K562 (cell line): ENCODE results near the gene SIM2. TPM values are rescaled to one million over a fixed set of nuclear protein-coding genes. Genes with fewer than 3 reads are reported as not detected.

Source experiments
- ATAC-seq: fragments of 200-7000 bp; cut with Tn5 transposase; 3 replicates; pipeline ENCODE4 v1.9.1; 2020; ENCODE audit warnings: moderate library complexity
- BruUV-seq: library from RNA; stranded (reverse); fragments of 400-500 nt; replicated peaks from 2 replicates; lab custom pipeline; 2021; lab: Mats Ljungman, UMichigan
- CTCF ChIA-PET: fragments of 300-600 bp; formaldehyde crosslinking; extraction: SDS; loops from one replicate; lab custom pipeline; 2021; ENCODE audit warnings: low intra/inter-chr PET ratio; lab: Yijun Ruan, JAX
- POLR2A ChIA-PET: fragments of 300-600, 350-650 bp; sonication (Branson Sonifier 250); formaldehyde crosslinking; extraction: SDS; loops from one replicate; lab custom pipeline; 2021; ENCODE audit warnings: antibody characterized with exemption, inconsistent platforms; lab: Yijun Ruan, JAX
- DNase-seq, 4 experiments: peaks; one replicate each; pipeline versions ENCODE4 v3.0.0 to v3.0.0-alpha.2; 2011 to 2018; ENCODE audit warnings: low spot score in 3 of 4, mixed read lengths in 3 of 4; ENCODE audit errors: extremely low read depth in 1 of 4
- FAIRE-seq: peaks from 2 replicates; lab custom pipeline; 2011; peaks lifted over from hg19 to GRCh38; lab: Jason Lieb, UNC
- H2AFZ ChIP-seq: 2 replicates; pipeline ENCODE4 v1.6.0; 2011; ENCODE audit warnings: low read depth, low read length, control low read depth, inconsistent platforms
- H3K27ac ChIP-seq: fragments of 200-600 bp; 3 replicates; pipeline ENCODE4 v1.8.0; 2011; ENCODE audit warnings: low read depth, mild to moderate bottlenecking, control low read depth, inconsistent platforms, low read length, moderate library complexity, mixed read lengths; ENCODE audit errors: extremely low read depth
- H3K27me3 ChIP-seq, 2 experiments: fragments of 300-600 bp in 1 of 2; 2 replicates in 1 of 2; 3 replicates in 1 of 2; pipeline versions ENCODE4 v1.6.0 to v1.8.0; 2011; ENCODE audit warnings: inconsistent platforms in 2 of 2, low read length in 2 of 2, mild to moderate bottlenecking in 1 of 2, mixed read lengths in 1 of 2, moderate library complexity in 1 of 2; ENCODE audit not compliant: control insufficient read depth in 2 of 2, insufficient read depth in 2 of 2
- H3K36me3 ChIP-seq: fragments of 300-600 bp; 3 replicates; pipeline ENCODE4 v1.8.0; 2011; ENCODE audit warnings: mild to moderate bottlenecking, low read length, inconsistent platforms; ENCODE audit not compliant: control insufficient read depth, insufficient read depth
- H3K4me1 ChIP-seq, 2 experiments: fragments of 200-600 bp in 1 of 2; replicated peaks in 1 of 2; 2 replicates in 1 of 2; 3 replicates in 1 of 2; pipeline versions ENCODE4 v1.5.1 to v1.8.0; 2011; ENCODE audit warnings: inconsistent platforms in 2 of 2, low read length in 2 of 2, mild to moderate bottlenecking in 1 of 2, mixed read lengths in 1 of 2, moderate library complexity in 1 of 2; ENCODE audit not compliant: control insufficient read depth in 2 of 2, insufficient read depth in 2 of 2
- H3K4me2 ChIP-seq: 2 replicates; pipeline ENCODE4 v1.6.1; 2011; ENCODE audit warnings: low read length, control low read depth, inconsistent platforms, mixed read lengths; ENCODE audit not compliant: insufficient read depth
- H3K4me3 ChIP-seq: fragments of 200-600 bp; sonication (generic), shearing (Covaris generic); 2 replicates; pipeline ENCODE4 v1.5.1; 2016; ENCODE audit warnings: control low read depth, inconsistent platforms
- H3K79me2 ChIP-seq: fragments of 200-600 bp; 3 replicates; pipeline ENCODE4 v1.8.0; 2011; ENCODE audit warnings: low read length, inconsistent platforms; ENCODE audit not compliant: control insufficient read depth, insufficient read depth
- H3K9ac ChIP-seq, 2 experiments: 2 replicates each; pipeline versions ENCODE4 v1.6.0 to v1.6.1; 2011; ENCODE audit warnings: low read depth in 2 of 2, low read length in 2 of 2, control low read depth in 1 of 2, inconsistent platforms in 1 of 2, mild to moderate bottlenecking in 1 of 2, mixed read lengths in 1 of 2; ENCODE audit not compliant: insufficient read depth in 1 of 2
- H3K9me1 ChIP-seq: one replicate; pipeline ENCODE4 v1.6.0; 2011; ENCODE audit warnings: inconsistent platforms, mild to moderate bottlenecking, low read length, moderate library complexity; ENCODE audit not compliant: control insufficient read depth, insufficient read depth
- H3K9me3 ChIP-seq: replicated peaks from 2 replicates; pipeline ENCODE4 v1.5.1; 2011; ENCODE audit warnings: low read depth, low read length, inconsistent platforms; ENCODE audit not compliant: control insufficient read depth, insufficient read depth
- H4K20me1 ChIP-seq: replicated peaks from 2 replicates; pipeline ENCODE4 v1.6.1; 2011; ENCODE audit warnings: low read length, inconsistent platforms, mixed read lengths; ENCODE audit not compliant: control insufficient read depth, insufficient read depth
- CBX1 ChIP-seq: sonication (generic); IDR thresholded peaks from 2 replicates; pipeline ENCODE4 v1.6.1; 2016; ENCODE audit warnings: antibody characterized with exemption, low read depth, mild to moderate bottlenecking
- DDX20 ChIP-seq: fragments of 450-650 bp; IDR thresholded peaks from 2 replicates; pipeline ENCODE4 v1.6.1; 2016; ENCODE audit warnings: missing genetic modification characterization, low read depth, mild to moderate bottlenecking, missing compliant biosample characterization, moderate library complexity
- GTF2F1 ChIP-seq: IDR thresholded peaks from 2 replicates; pipeline ENCODE4 v1.6.1; 2011; ENCODE audit warnings: low read depth, low read length, improper control_type of control experiment
- NBN ChIP-seq: fragments of 450-650 bp; IDR thresholded peaks from 2 replicates; pipeline ENCODE4 v1.6.1; 2016; ENCODE audit warnings: low read depth, mild to moderate bottlenecking
- PCBP1 ChIP-seq: fragments of 200-400 bp; formaldehyde crosslinking; IDR thresholded peaks from 2 replicates; pipeline ENCODE4 v1.6.1; 2018; ENCODE audit warnings: mild to moderate bottlenecking, low read depth, low read length; ENCODE audit not compliant: poor library complexity, severe bottlenecking
- SIN3A ChIP-seq, 2 experiments: fragments of 150-350 bp in 1 of 2; IDR thresholded peaks; 2 replicates each; pipeline ENCODE4 v1.6.1; 2011 to 2016; ENCODE audit warnings: borderline replicate concordance in 2 of 2, low read depth in 2 of 2, low read length in 2 of 2, mild to moderate bottlenecking in 2 of 2, moderate library complexity in 2 of 2; ENCODE audit not compliant: control insufficient read depth in 1 of 2
- TBP ChIP-seq: optimal IDR thresholded peaks from 2 replicates; pipeline ENCODE3; 2011; ENCODE audit warnings: low read depth, low read length, improper control_type of control experiment
- ZNF174 ChIP-seq: fragments of 250-450 bp; sonication (Bioruptor Pico); IDR thresholded peaks from 2 replicates; pipeline ENCODE4 v1.4.0; 2020; ENCODE audit warnings: mild to moderate bottlenecking
- WGBS: fragments of 100-300 bp; shearing (Covaris generic); methylation state at CpG from one replicate; pipeline ENCODE4 v1.1.6; 2016; ENCODE audit warnings: low coverage, mixed read lengths; ENCODE audit not compliant: insufficient coverage; ENCODE audit errors: missing lambda C conversion rate; 5-methylcytosine and 5-hydroxymethylcytosine counted together
- in situ Hi-C: fragments of 300-500 bp; cut with MboI; formaldehyde crosslinking; loops from 4 replicates; pipeline ENCODE4 v1.15.0; 2018; ENCODE audit warnings: inconsistent platforms, mixed read lengths
- intact Hi-C: fragments of 100-400 bp; cut with micrococcal nuclease; formaldehyde crosslinking; loops from 2 replicates; pipeline ENCODE4 v1.14.2; 2022
- polyA plus RNA-seq, 8 experiments: library from polyadenylated mRNA; depleted of rRNA in 4 of 8; stranded (reverse) in 5 of 8; unstranded in 3 of 8; fragments of >200 nt; fragmentation: Nextera tagmentation in 2 of 8; fragmentation: Illumina TruSeq in 1 of 8; extraction: Ambion mirVana in 2 of 8; extraction: Trizol in 1 of 8; gene quantifications; 2 replicates each; pipeline versions ENCODE4 v1.2.1 to v1.2.3, GENCODE V29; 2011 to 2014; ENCODE audit warnings: inconsistent platforms in 1 of 8, missing spikeins in 1 of 8
- total RNA-seq, 7 experiments: library from RNA; depleted of rRNA in 6 of 7; stranded (reverse); fragments of >200 nt in 6 of 7; fragmentation: Illumina TruSeq in 2 of 7; extraction: Trizol in 2 of 7; gene quantifications; 2 replicates each; pipeline versions ENCODE4 v1.2.1 to v1.2.3, GENCODE V29; 2011 to 2021; ENCODE audit warnings: low replicate concordance in 1 of 7
- TF ChIP-seq, protein P1 (sequence below): fragments of 450-650 bp; IDR thresholded peaks from 2 replicates; pipeline ENCODE4 v1.6.1; 2016; ENCODE audit warnings: mild to moderate bottlenecking

Gene SIM2
- total and polyA plus RNA-seq, 9 of the 15 experiments (the other 6 are each of a cell fraction or from before 2014, with no cell fraction given), result 0.07 to 0.11 (median 0.08) TPM; not detected in 6

DNA sequence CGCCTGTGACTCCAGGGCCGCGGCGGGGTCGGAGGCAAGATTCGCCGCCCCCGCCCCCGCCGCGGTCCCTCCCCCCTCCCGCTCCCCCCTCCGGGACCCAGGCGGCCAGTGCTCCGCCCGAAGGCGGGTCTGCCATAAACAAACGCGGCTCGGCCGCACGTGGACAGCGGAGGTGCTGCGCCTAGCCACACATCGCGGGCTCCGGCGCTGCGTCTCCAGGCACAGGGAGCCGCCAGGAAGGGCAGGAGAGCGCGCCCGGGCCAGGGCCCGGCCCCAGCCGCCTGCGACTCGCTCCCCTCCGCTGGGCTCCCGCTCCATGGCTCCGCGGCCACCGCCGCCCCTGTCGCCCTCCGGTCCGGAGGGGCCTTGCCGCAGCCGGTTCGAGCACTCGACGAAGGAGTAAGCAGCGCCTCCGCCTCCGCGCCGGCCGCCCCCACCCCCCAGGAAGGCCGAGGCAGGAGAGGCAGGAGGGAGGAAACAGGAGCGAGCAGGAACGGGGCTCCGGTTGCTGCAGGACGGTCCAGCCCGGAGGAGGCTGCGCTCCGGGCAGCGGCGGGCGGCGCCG, at the start of gene SIM2 (continued):
- no peak for TF ChIP-seq GTF2F1
- no peak for TF ChIP-seq PCBP1
- TF ChIP-seq, all 486 proteins: peak for 2

DNA sequence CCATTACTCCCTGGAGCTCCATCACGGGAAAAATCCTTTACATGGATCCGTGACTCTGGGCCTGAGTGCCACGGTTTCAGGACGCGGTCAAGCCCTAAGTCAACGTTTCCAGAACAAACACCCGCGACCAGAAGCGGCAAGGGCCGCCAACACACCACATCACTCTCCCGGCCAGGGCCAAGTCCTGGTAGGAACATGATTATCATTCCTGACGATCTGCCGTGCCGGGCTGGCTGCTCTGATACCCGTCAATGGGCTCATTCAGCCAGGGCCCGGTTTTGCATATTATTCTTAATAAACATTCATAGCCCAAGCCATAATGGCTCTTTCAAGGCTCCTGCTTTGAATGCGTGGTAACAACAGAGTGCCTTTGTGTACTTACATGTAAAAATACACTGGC, 44.6 kb upstream of the SIM2 start:
- Histone ChIP-seq H3K36me3 (no peaks in the 10 kb centered on the region), H3K4me3 (no peak overlapping the region), H3K27me3 (peaks cover 44 to 50% of the 10 kb centered on the region in 2 experiments), H3K27ac (no peak overlapping the region), H3K4me2 (no peak overlapping the region), H3K4me1 (no peaks in the 10 kb centered on the region), H3K9me3 (no peaks in the 10 kb centered on the region), H4K20me1 (peaks cover 6% of the 10 kb centered on the region; the same call in 1 of the 2 replicates), H3K9ac (no peak overlapping the region), H3K79me2 (no peaks in the 10 kb centered on the region), H3K9me1 (no peaks in the 10 kb centered on the region), H2AFZ (no peak overlapping the region)
- BruUV-seq, result no TSS peak
- TF ChIP-seq CBX1 (no peak), SIN3A (IDR thresholded peaks at IDR 0.05; ENCODE audit: borderline replicate concordance in 2 of 2, control insufficient read depth in 1 of 2, low read depth in 2 of 2, low read length in 2 of 2) (no peak), NBN (no peak), DDX20 (tag) (no peak), TBP (no peak), ZNF174 (CRISPR knock-in tag) (no peak)
- TF ChIP-seq, protein P1, sequence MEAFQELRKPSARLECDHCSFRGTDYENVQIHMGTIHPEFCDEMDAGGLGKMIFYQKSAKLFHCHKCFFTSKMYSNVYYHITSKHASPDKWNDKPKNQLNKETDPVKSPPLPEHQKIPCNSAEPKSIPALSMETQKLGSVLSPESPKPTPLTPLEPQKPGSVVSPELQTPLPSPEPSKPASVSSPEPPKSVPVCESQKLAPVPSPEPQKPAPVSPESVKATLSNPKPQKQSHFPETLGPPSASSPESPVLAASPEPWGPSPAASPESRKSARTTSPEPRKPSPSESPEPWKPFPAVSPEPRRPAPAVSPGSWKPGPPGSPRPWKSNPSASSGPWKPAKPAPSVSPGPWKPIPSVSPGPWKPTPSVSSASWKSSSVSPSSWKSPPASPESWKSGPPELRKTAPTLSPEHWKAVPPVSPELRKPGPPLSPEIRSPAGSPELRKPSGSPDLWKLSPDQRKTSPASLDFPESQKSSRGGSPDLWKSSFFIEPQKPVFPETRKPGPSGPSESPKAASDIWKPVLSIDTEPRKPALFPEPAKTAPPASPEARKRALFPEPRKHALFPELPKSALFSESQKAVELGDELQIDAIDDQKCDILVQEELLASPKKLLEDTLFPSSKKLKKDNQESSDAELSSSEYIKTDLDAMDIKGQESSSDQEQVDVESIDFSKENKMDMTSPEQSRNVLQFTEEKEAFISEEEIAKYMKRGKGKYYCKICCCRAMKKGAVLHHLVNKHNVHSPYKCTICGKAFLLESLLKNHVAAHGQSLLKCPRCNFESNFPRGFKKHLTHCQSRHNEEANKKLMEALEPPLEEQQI, result no peak
- ATAC-seq, result no peak
- intact Hi-C loops (no loop called here), in situ Hi-C loops (no loop called here)
- CTCF ChIA-PET, result no interaction called here
- no peak for FAIRE-seq
- WGBS, result 3% methylated on average over 17 of the region's 17 CpGs
- no peak for DNase-seq
- POLR2A ChIA-PET, result no interaction called here
